Measurements from ENCODE around the gene SH3TC1. TPM values are rescaled to one million over a fixed set of nuclear protein-coding genes. Genes with fewer than 3 reads are reported as not detected.

SH3TC1 gene
- polyA plus RNA-seq, 1 donor (not counting 4 experiments of a cell fraction or from before 2014, with no cell fraction given) = 12.3 TPM

GRCh38 chr4:8229331-8229975 is 30.4 kb downstream of the SH3TC1 start:
- DNase-seq (ENCODE audit: low read depth, low spot score) (no peak), FAIRE-seq (no peak)
- Histone ChIP-seq H3K4me2 (ENCODE audit: control insufficient read depth, extremely low read depth, insufficient read depth, low read depth, low read length) (no peak overlapping the region), H2AFZ (ENCODE audit: control insufficient read depth, low read length) (no peak overlapping the region), H3K9me3 (ENCODE audit: control insufficient read depth, low read depth, low read length) (no peaks in the 10 kb centered on the region), H3K27me3 (ENCODE audit: control insufficient read depth, extremely low read depth, insufficient read depth, low read length) (no peaks in the 10 kb centered on the region), H4K20me1 (ENCODE audit: control insufficient read depth, extremely low read depth, insufficient read depth, low read length) (peaks cover 4% of the 10 kb centered on the region), H3K27ac (ENCODE audit: control insufficient read depth, insufficient read depth, low read length) (peak overlapping the region; percentile 63), H3K9me1 (ENCODE audit: control insufficient read depth, extremely low read depth, insufficient read depth, low read length) (no peaks in the 10 kb centered on the region), H3K4me1 (ENCODE audit: control insufficient read depth, extremely low read depth, insufficient read depth, low read length) (peaks cover 13% of the 10 kb centered on the region), H3K79me2 (ENCODE audit: control insufficient read depth, insufficient read depth, low read length) (peaks cover 4% of the 10 kb centered on the region), H3K4me3 (ENCODE audit: control insufficient read depth in 2 of 3, extremely low read depth in 1 of 3, insufficient read depth in 2 of 3, low read depth in 1 of 3, low read length in 3 of 3) (no peak overlapping the region), H3K36me3 (ENCODE audit: control insufficient read depth in 2 of 2, extremely low read depth in 1 of 2, insufficient read depth in 2 of 2, low read length in 2 of 2) (peaks cover 21 to 42% of the 10 kb centered on the region in 2 experiments), H3K9ac (ENCODE audit: control insufficient read depth, extremely low read depth, insufficient read depth, low read length) (no peak overlapping the region)
- dilution Hi-C loops (cut with MboI; ENCODE audit: extremely low pct_ligation_motif_present, low sequenced_read_pairs) = no loop called here
- TF ChIP-seq CTCF (optimal IDR thresholded peaks at IDR 0.05 in 1 of 3, IDR thresholded peaks at IDR 0.05 in 1 of 3, conservative IDR thresholded peaks at IDR 0.05 in 1 of 3; ENCODE audit: extremely low read depth in 1 of 3, insufficient read depth in 2 of 3, low read length in 3 of 3) (no peak), EZH2 (IDR thresholded peaks at IDR 0.05; ENCODE audit: low read length) (no peak)

GRCh38 chr4:8230033-8230432 is 30.9 kb downstream of the SH3TC1 start:
- peaks cover 4% of the 10 kb centered on the region for H3K79me2 ChIP-seq (ENCODE audit: control insufficient read depth, insufficient read depth, low read length)
- H3K4me2 ChIP-seq (ENCODE audit: control insufficient read depth, extremely low read depth, insufficient read depth, low read depth, low read length) = no peak overlapping the region
- H3K9ac ChIP-seq (ENCODE audit: control insufficient read depth, extremely low read depth, insufficient read depth, low read length) = no peak overlapping the region
- dilution Hi-C loops (cut with MboI; ENCODE audit: extremely low pct_ligation_motif_present, low sequenced_read_pairs) = no loop called here
- H3K9me3 ChIP-seq (ENCODE audit: control insufficient read depth, low read depth, low read length) = no peaks in the 10 kb centered on the region
- H3K27ac ChIP-seq (ENCODE audit: control insufficient read depth, insufficient read depth, low read length) = peak overlapping the region; percentile 14
- H2AFZ ChIP-seq (ENCODE audit: control insufficient read depth, low read length) = no peak overlapping the region
- peaks cover 3% of the 10 kb centered on the region for H3K9me1 ChIP-seq (ENCODE audit: control insufficient read depth, extremely low read depth, insufficient read depth, low read length)
- no peak for TF ChIP-seq EZH2 (IDR thresholded peaks at IDR 0.05; ENCODE audit: low read length)
- TF ChIP-seq CTCF (optimal IDR thresholded peaks at IDR 0.05 in 1 of 3, IDR thresholded peaks at IDR 0.05 in 1 of 3, conservative IDR thresholded peaks at IDR 0.05 in 1 of 3; ENCODE audit: extremely low read depth in 1 of 3, insufficient read depth in 2 of 3, low read length in 3 of 3) = no peak
- no peak overlapping the region for H3K4me3 ChIP-seq (ENCODE audit: control insufficient read depth in 2 of 3, extremely low read depth in 1 of 3, insufficient read depth in 2 of 3, low read depth in 1 of 3, low read length in 3 of 3)
- H4K20me1 ChIP-seq (ENCODE audit: control insufficient read depth, extremely low read depth, insufficient read depth, low read length) = peaks cover 4% of the 10 kb centered on the region
- no peak for DNase-seq (ENCODE audit: low read depth, low spot score)
- H3K4me1 ChIP-seq (ENCODE audit: control insufficient read depth, extremely low read depth, insufficient read depth, low read length) = peaks cover 13% of the 10 kb centered on the region
- H3K36me3 ChIP-seq (ENCODE audit: control insufficient read depth in 2 of 2, extremely low read depth in 1 of 2, insufficient read depth in 2 of 2, low read length in 2 of 2) = peaks cover 19 to 36% of the 10 kb centered on the region in 2 experiments
- H3K27me3 ChIP-seq (ENCODE audit: control insufficient read depth, extremely low read depth, insufficient read depth, low read length) = no peaks in the 10 kb centered on the region
- FAIRE-seq = no peak

Data from keratinocyte (primary cell).